GM12878 (cell line): Measurements from ENCODE around the gene KLHL36. TPM values are rescaled to one million over a fixed set of nuclear protein-coding genes. Genes with fewer than 3 reads are reported as not detected.

Source experiments
- ATAC-seq: fragments of 200-7000 bp; cut with Tn5 transposase; 3 replicates; pipeline ENCODE4 v1.9.1; 2020; ENCODE audit warnings: mild to moderate bottlenecking, moderate library complexity
- BruUV-seq: library from RNA; stranded (reverse); fragments of 400-500 nt; replicated peaks from 2 replicates; lab custom pipeline; 2021; lab: Mats Ljungman, UMichigan
- CTCF ChIA-PET: fragments of 300-600 bp; sonication (Branson Sonifier 250); formaldehyde crosslinking; extraction: SDS; loops from one replicate; lab custom pipeline; 2021; ENCODE audit warnings: inconsistent platforms; lab: Yijun Ruan, JAX
- POLR2A ChIA-PET: fragments of 350-600 bp; formaldehyde crosslinking; extraction: SDS; loops from one replicate; lab custom pipeline; 2021; ENCODE audit warnings: inconsistent platforms; lab: Charles Lee
- RAD21 ChIA-PET: fragments of 300-600 bp; sonication (Branson Sonifier 250); formaldehyde crosslinking; loops from one replicate; lab custom pipeline; 2023; ENCODE audit warnings: antibody characterized with exemption; ENCODE audit not compliant: unreplicated experiment; lab: Charles Lee
- SMC1A ChIA-PET: fragments of 300-600 bp; sonication (Branson Sonifier 250); formaldehyde crosslinking; loops from one replicate; lab custom pipeline; 2023; ENCODE audit not compliant: unreplicated experiment, uncharacterized antibody; lab: Charles Lee
- DNase-seq: peaks from one replicate; pipeline ENCODE4 v3.0.0-alpha.2; 2011; ENCODE audit warnings: low read depth, low spot score
- FAIRE-seq: peaks from 3 replicates; lab custom pipeline; 2011; peaks lifted over from hg19 to GRCh38; lab: Jason Lieb, UNC
- H2AFZ ChIP-seq: 2 replicates; pipeline ENCODE4 v1.6.0; 2011; ENCODE audit warnings: low read depth, low read length, control low read depth; ENCODE audit not compliant: control insufficient read depth
- H3K27ac ChIP-seq: 2 replicates; pipeline ENCODE4 v1.5.1; 2011; ENCODE audit warnings: control low read depth; ENCODE audit not compliant: control insufficient read depth, insufficient read depth
- H3K27me3 ChIP-seq, 2 experiments: replicated peaks in 1 of 2; 2 replicates each; pipeline versions ENCODE4 v1.6.0 to v1.6.1; 2011; ENCODE audit warnings: low read length in 1 of 2; ENCODE audit not compliant: control insufficient read depth in 2 of 2, insufficient read depth in 2 of 2
- H3K36me3 ChIP-seq, 2 experiments: 2 replicates each; pipeline ENCODE4 v1.5.1; 2011; ENCODE audit warnings: low read length in 1 of 2; ENCODE audit not compliant: control insufficient read depth in 2 of 2, insufficient read depth in 2 of 2
- H3K4me1 ChIP-seq: 2 replicates; pipeline ENCODE4 v1.6.1; 2011; ENCODE audit warnings: mild to moderate bottlenecking, low read length, moderate library complexity, mixed read lengths; ENCODE audit not compliant: control insufficient read depth, insufficient read depth
- H3K4me2 ChIP-seq: 2 replicates; pipeline ENCODE4 v1.6.0; 2011; ENCODE audit warnings: control low read depth; ENCODE audit not compliant: control insufficient read depth, insufficient read depth
- H3K4me3 ChIP-seq: fragments of 200-600 bp; sonication (generic); 2 replicates; pipeline ENCODE4 v1.5.1; 2016
- H3K79me2 ChIP-seq: 2 replicates; pipeline ENCODE4 v1.6.0; 2011; ENCODE audit warnings: low read length; ENCODE audit not compliant: control insufficient read depth, insufficient read depth
- H3K9ac ChIP-seq: 2 replicates; pipeline ENCODE4 v1.8.0; 2011; ENCODE audit warnings: low read length, control low read depth, mixed read lengths; ENCODE audit not compliant: control insufficient read depth, insufficient read depth
- H3K9me3 ChIP-seq: replicated peaks from 3 replicates; pipeline ENCODE4 v1.5.1; 2011; ENCODE audit warnings: mild to moderate bottlenecking, low read length; ENCODE audit not compliant: control insufficient read depth, insufficient read depth
- H4K20me1 ChIP-seq: 2 replicates; pipeline ENCODE4 v1.6.0; 2011; ENCODE audit not compliant: control insufficient read depth, insufficient read depth
- CREB1 ChIP-seq: IDR thresholded peaks from 2 replicates; pipeline ENCODE4 v1.6.1; 2012; ENCODE audit warnings: low read depth, mild to moderate bottlenecking, inconsistent platforms
- ETV6 ChIP-seq, 2 experiments: fragments of 450-650 bp in 1 of 2; IDR thresholded peaks in 1 of 2; conservative IDR thresholded peaks in 1 of 2; 2 replicates each; pipeline ENCODE4 v1.6.1; 2014; ENCODE audit warnings: antibody characterized with exemption in 1 of 2, borderline replicate concordance in 1 of 2, low read depth in 1 of 2, mild to moderate bottlenecking in 1 of 2, moderate library complexity in 1 of 2
- HDAC6 ChIP-seq: fragments of 200-600 bp; sonication (generic); IDR thresholded peaks from one replicate; pipeline ENCODE4 v1.8.0; 2017; ENCODE audit warnings: antibody characterized with exemption; ENCODE audit not compliant: unreplicated experiment
- MEF2A ChIP-seq: IDR thresholded peaks from 2 replicates; pipeline ENCODE4 v1.6.1; 2011; ENCODE audit warnings: low read depth, mild to moderate bottlenecking, low read length, moderate library complexity; ENCODE audit not compliant: insufficient read depth
- NBN ChIP-seq: fragments of 450-650 bp; IDR thresholded peaks from 2 replicates; pipeline ENCODE4 v1.6.1; 2016
- POLR2AphosphoS5 ChIP-seq: IDR thresholded peaks from 2 replicates; pipeline ENCODE4 v1.6.1; 2011; ENCODE audit warnings: mild to moderate bottlenecking, low read length, inconsistent platforms
- RCOR1 ChIP-seq: conservative IDR thresholded peaks from 2 replicates; pipeline ENCODE4 v1.6.1; 2012; ENCODE audit warnings: low read depth, low read length, improper control_type of control experiment
- RELB ChIP-seq: fragments of 450-650 bp; IDR thresholded peaks from 2 replicates; pipeline ENCODE4 v1.6.1; 2017; ENCODE audit warnings: low read depth, mild to moderate bottlenecking, moderate library complexity
- SMARCA5 ChIP-seq: fragments of 450-650 bp; IDR thresholded peaks from 2 replicates; pipeline ENCODE4 v1.6.1; 2017; ENCODE audit warnings: mild to moderate bottlenecking
- SP1 ChIP-seq: IDR thresholded peaks from one replicate; pipeline ENCODE4 v1.6.1; 2011; ENCODE audit warnings: low read depth, low read length
- STAT3 ChIP-seq: IDR thresholded peaks from 2 replicates; pipeline ENCODE4 v1.6.1; 2011; ENCODE audit warnings: low read depth, low read length, improper control_type of control experiment
- TCF7 ChIP-seq: IDR thresholded peaks from 2 replicates; pipeline ENCODE4 v1.6.1; 2014; ENCODE audit warnings: antibody characterized with exemption, borderline replicate concordance
- WGBS: methylation state at CpG from one replicate; pipeline ENCODE4 v1.1.6; 2016; ENCODE audit warnings: low lambda C conversion rate; ENCODE audit not compliant: insufficient replicate concordance, insufficient coverage; ENCODE audit errors: missing lambda C conversion rate; 5-methylcytosine and 5-hydroxymethylcytosine counted together
- in situ Hi-C: fragments of 300-500 bp; cut with MboI; formaldehyde crosslinking; loops from 9 replicates; pipeline ENCODE4 v1.14.3; 2018; ENCODE audit warnings: mixed read lengths
- intact Hi-C: fragments of 100-400 bp; cut with micrococcal nuclease; formaldehyde crosslinking; loops from one replicate; pipeline ENCODE4 v1.14.2; 2022; ENCODE audit not compliant: unreplicated experiment
- polyA plus RNA-seq, 11 experiments: library from polyadenylated mRNA; depleted of rRNA in 4 of 11; unstranded in 6 of 11; stranded (reverse) in 5 of 11; fragments of >200 nt; fragmentation: Nextera tagmentation in 4 of 11; fragmentation: Illumina TruSeq in 1 of 11; extraction: Ambion mirVana in 4 of 11; extraction: Trizol in 1 of 11; gene quantifications; 1 replicate in 1 of 11; 2 replicates in 10 of 11; pipeline versions ENCODE4 v1.2.1 to v1.2.3, GENCODE V29; 2011 to 2016; ENCODE audit warnings: inconsistent platforms in 2 of 11, missing spikeins in 2 of 11, low read depth in 1 of 11
- total RNA-seq, 4 experiments: library from RNA; depleted of rRNA in 3 of 4; stranded (reverse); fragments of >200 nt in 3 of 4; fragmentation: Illumina TruSeq in 1 of 4; extraction: Trizol in 1 of 4; gene quantifications; 2 replicates each; pipeline versions ENCODE4 v1.2.1 to v1.2.3, GENCODE V29; 2013 to 2021
- TF ChIP-seq, protein P1 (sequence below): fragments of 450-650 bp; IDR thresholded peaks from 2 replicates; pipeline ENCODE4 v1.6.1; 2017; ENCODE audit warnings: antibody characterized with exemption, mild to moderate bottlenecking, moderate library complexity
- TF ChIP-seq, protein P2 (sequence below): IDR thresholded peaks from 2 replicates; pipeline ENCODE4 v1.6.1; 2012; ENCODE audit warnings: low read depth, low read length, improper control_type of control experiment
- TF ChIP-seq, protein P3 (sequence below): IDR thresholded peaks from 2 replicates; pipeline ENCODE4 v1.6.1; 2012; ENCODE audit warnings: mild to moderate bottlenecking, low read depth, low read length

Gene KLHL36
- total and polyA plus RNA-seq, 10 of the 15 experiments (the other 5 are each of a cell fraction or from before 2014, with no cell fraction given): 2.6 to 45.3 (median 16.8) TPM

DNA sequence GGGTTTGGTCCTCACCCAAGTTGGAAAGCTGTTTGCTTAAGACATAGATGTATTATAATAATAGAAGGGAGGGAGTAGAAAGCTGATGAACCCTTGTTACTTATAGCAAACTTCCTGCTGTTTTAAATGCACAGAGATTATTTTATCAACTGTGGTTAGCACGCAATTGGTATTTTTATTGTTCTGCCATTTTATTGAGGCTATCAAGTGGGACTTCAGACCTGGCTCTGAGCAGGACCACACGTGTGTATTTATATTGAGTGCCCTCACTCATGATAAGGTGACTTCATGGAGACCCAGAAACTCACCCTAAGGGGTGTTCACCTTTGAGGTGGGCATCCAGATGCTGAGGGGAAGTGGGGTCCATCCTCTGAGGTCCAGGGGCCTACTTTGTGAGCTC, 17.0 kb downstream of the KLHL36 start:
- ATAC-seq (no peak), FAIRE-seq (no peak), DNase-seq (no peak)
- no peaks in the 10 kb centered on the region for H3K9me3 ChIP-seq
- no peaks in the 10 kb centered on the region for H3K27me3 ChIP-seq
- H4K20me1 ChIP-seq: no peaks in the 10 kb centered on the region
- ChIA-PET POLR2A (interaction anchor here (0.6 to 2.3 kb wide), 5 partner anchors 17 to 86 kb away, joined by 3 to 10 read pairs (median 3); partner anchors contain the start of gene KLHL36), CTCF (interaction anchor here (0.9 to 5.2 kb wide), 11 partner anchors 8 to 306 kb away, joined by 3 to 50 read pairs (median 11); partner anchors contain the start of gene KLHL36), SMC1A (interaction anchor here (0.7 to 3.5 kb wide), 4 partner anchors 43 to 74 kb away, joined by 3 to 32 read pairs (median 14); no protein-coding TSS in a partner anchor), RAD21 (interaction anchor here (0.9 to 2.6 kb wide), 5 partner anchors 36 to 74 kb away, joined by 3 to 18 read pairs (median 6); no protein-coding TSS in a partner anchor)
- intact Hi-C loops: no loop called here
- H2AFZ ChIP-seq: no peak overlapping the region
- no peak overlapping the region for H3K27ac ChIP-seq
- 98% methylated on average over 2 of the region's 2 CpGs for WGBS
- H3K4me2 ChIP-seq: no peak overlapping the region
- H3K4me1 ChIP-seq: peaks cover 22% of the 10 kb centered on the region
- in situ Hi-C loops: no loop called here
- no peak overlapping the region for H3K4me3 ChIP-seq
- H3K36me3 ChIP-seq: peaks cover 14 to 26% of the 10 kb centered on the region in 2 experiments
- no TSS peak for BruUV-seq
- no peaks in the 10 kb centered on the region; the same call in 1 of the 2 replicates for H3K79me2 ChIP-seq
- no peak overlapping the region for H3K9ac ChIP-seq
- TF ChIP-seq POLR2AphosphoS5 (no peak), STAT3 (no peak), CREB1 (no peak), SMARCA5 (no peak), NBN (no peak), RCOR1 (no peak), TCF7 (no peak), HDAC6 (no peak), SP1 (no peak), MEF2A (no peak), ETV6 (conservative IDR thresholded peaks at IDR 0.05 in 1 of 2, IDR thresholded peaks at IDR 0.05 in 1 of 2; ENCODE audit: borderline replicate concordance in 1 of 2, low read depth in 1 of 2) (no peak), RELB (no peak)
- TF ChIP-seq, protein P1, sequence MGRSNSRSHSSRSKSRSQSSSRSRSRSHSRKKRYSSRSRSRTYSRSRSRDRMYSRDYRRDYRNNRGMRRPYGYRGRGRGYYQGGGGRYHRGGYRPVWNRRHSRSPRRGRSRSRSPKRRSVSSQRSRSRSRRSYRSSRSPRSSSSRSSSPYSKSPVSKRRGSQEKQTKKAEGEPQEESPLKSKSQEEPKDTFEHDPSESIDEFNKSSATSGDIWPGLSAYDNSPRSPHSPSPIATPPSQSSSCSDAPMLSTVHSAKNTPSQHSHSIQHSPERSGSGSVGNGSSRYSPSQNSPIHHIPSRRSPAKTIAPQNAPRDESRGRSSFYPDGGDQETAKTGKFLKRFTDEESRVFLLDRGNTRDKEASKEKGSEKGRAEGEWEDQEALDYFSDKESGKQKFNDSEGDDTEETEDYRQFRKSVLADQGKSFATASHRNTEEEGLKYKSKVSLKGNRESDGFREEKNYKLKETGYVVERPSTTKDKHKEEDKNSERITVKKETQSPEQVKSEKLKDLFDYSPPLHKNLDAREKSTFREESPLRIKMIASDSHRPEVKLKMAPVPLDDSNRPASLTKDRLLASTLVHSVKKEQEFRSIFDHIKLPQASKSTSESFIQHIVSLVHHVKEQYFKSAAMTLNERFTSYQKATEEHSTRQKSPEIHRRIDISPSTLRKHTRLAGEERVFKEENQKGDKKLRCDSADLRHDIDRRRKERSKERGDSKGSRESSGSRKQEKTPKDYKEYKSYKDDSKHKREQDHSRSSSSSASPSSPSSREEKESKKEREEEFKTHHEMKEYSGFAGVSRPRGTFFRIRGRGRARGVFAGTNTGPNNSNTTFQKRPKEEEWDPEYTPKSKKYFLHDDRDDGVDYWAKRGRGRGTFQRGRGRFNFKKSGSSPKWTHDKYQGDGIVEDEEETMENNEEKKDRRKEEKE: no peak
- TF ChIP-seq, protein P2, sequence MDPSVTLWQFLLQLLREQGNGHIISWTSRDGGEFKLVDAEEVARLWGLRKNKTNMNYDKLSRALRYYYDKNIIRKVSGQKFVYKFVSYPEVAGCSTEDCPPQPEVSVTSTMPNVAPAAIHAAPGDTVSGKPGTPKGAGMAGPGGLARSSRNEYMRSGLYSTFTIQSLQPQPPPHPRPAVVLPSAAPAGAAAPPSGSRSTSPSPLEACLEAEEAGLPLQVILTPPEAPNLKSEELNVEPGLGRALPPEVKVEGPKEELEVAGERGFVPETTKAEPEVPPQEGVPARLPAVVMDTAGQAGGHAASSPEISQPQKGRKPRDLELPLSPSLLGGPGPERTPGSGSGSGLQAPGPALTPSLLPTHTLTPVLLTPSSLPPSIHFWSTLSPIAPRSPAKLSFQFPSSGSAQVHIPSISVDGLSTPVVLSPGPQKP: no peak
- TF ChIP-seq, protein P3, sequence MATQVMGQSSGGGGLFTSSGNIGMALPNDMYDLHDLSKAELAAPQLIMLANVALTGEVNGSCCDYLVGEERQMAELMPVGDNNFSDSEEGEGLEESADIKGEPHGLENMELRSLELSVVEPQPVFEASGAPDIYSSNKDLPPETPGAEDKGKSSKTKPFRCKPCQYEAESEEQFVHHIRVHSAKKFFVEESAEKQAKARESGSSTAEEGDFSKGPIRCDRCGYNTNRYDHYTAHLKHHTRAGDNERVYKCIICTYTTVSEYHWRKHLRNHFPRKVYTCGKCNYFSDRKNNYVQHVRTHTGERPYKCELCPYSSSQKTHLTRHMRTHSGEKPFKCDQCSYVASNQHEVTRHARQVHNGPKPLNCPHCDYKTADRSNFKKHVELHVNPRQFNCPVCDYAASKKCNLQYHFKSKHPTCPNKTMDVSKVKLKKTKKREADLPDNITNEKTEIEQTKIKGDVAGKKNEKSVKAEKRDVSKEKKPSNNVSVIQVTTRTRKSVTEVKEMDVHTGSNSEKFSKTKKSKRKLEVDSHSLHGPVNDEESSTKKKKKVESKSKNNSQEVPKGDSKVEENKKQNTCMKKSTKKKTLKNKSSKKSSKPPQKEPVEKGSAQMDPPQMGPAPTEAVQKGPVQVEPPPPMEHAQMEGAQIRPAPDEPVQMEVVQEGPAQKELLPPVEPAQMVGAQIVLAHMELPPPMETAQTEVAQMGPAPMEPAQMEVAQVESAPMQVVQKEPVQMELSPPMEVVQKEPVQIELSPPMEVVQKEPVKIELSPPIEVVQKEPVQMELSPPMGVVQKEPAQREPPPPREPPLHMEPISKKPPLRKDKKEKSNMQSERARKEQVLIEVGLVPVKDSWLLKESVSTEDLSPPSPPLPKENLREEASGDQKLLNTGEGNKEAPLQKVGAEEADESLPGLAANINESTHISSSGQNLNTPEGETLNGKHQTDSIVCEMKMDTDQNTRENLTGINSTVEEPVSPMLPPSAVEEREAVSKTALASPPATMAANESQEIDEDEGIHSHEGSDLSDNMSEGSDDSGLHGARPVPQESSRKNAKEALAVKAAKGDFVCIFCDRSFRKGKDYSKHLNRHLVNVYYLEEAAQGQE: no peak
